Osteoblast (primary cell): ENCODE results near the gene CENPC. TPM values are rescaled to one million over a fixed set of nuclear protein-coding genes. Genes with fewer than 3 reads are reported as not detected.
"Not testable (repeated sequence)": the region's sequence is repeated elsewhere in the genome, so short reads cannot be mapped to it uniquely, and the experiment has no call there.

Source experiments
- DNase-seq: peaks from one replicate; pipeline ENCODE4 v3.0.0; 2011; ENCODE audit warnings: low spot score, mixed read lengths; ENCODE audit not compliant: insufficient read length; ENCODE audit errors: missing footprints
- H2AFZ ChIP-seq: 2 replicates; pipeline ENCODE4 v1.6.0; 2011; ENCODE audit warnings: mild to moderate bottlenecking, low read length
- H3K27ac ChIP-seq: 2 replicates; pipeline ENCODE4 v1.5.1; 2011; ENCODE audit warnings: mild to moderate bottlenecking, low read depth, low read length, moderate library complexity
- H3K27me3 ChIP-seq: 2 replicates; pipeline ENCODE4 v1.6.0; 2012; ENCODE audit warnings: mild to moderate bottlenecking, control low read depth, inconsistent platforms, low read length, moderate library complexity; ENCODE audit not compliant: insufficient read depth
- H3K36me3 ChIP-seq: 2 replicates; pipeline ENCODE4 v1.5.1; 2011; ENCODE audit warnings: mild to moderate bottlenecking, low read length, control low read depth, moderate library complexity; ENCODE audit not compliant: insufficient read depth
- H3K4me1 ChIP-seq: 2 replicates; pipeline ENCODE4 v1.5.1; 2011; ENCODE audit warnings: mild to moderate bottlenecking, low read length, control low read depth, moderate library complexity; ENCODE audit not compliant: insufficient read depth
- H3K4me2 ChIP-seq: 2 replicates; pipeline ENCODE4 v1.6.0; 2011; ENCODE audit warnings: mild to moderate bottlenecking, low read length; ENCODE audit not compliant: insufficient read depth
- H3K4me3 ChIP-seq: fragments of 200-600 bp; sonication (generic); 3 replicates; pipeline ENCODE4 v1.5.1; 2012; ENCODE audit warnings: mild to moderate bottlenecking, low read length, inconsistent platforms; ENCODE audit not compliant: insufficient read depth
- H3K79me2 ChIP-seq: 2 replicates; pipeline ENCODE4 v1.6.0; 2012; ENCODE audit warnings: mild to moderate bottlenecking, low read length, control low read depth, inconsistent platforms; ENCODE audit not compliant: insufficient read depth
- H3K9me3 ChIP-seq: 2 replicates; pipeline ENCODE4 v1.5.1; 2011; ENCODE audit warnings: low read depth, low read length, control low read depth
- H4K20me1 ChIP-seq: 2 replicates; pipeline ENCODE4 v1.6.0; 2012; ENCODE audit warnings: mild to moderate bottlenecking, low read length, control low read depth; ENCODE audit not compliant: insufficient read depth
- total RNA-seq: library from RNA; depleted of rRNA; stranded (reverse); fragments of >200 nt; gene quantifications from 2 replicates; pipeline ENCODE4 v1.2.3, GENCODE V29; 2012
- TF ChIP-seq, protein P1 (sequence below): IDR thresholded peaks from 2 replicates; pipeline ENCODE4 v1.5.1; 2011; ENCODE audit warnings: mild to moderate bottlenecking, low read depth, low read length, moderate library complexity; ENCODE audit errors: extremely low read depth

Gene CENPC
- total RNA-seq, 1 donor: 19.9 TPM

GRCh38 chr4:67448621-67449020 is 96.7 kb downstream of the CENPC start:
- no peaks in the 10 kb centered on the region for H3K79me2 ChIP-seq
- no peak overlapping the region for H3K27ac ChIP-seq
- TF ChIP-seq, protein P1, sequence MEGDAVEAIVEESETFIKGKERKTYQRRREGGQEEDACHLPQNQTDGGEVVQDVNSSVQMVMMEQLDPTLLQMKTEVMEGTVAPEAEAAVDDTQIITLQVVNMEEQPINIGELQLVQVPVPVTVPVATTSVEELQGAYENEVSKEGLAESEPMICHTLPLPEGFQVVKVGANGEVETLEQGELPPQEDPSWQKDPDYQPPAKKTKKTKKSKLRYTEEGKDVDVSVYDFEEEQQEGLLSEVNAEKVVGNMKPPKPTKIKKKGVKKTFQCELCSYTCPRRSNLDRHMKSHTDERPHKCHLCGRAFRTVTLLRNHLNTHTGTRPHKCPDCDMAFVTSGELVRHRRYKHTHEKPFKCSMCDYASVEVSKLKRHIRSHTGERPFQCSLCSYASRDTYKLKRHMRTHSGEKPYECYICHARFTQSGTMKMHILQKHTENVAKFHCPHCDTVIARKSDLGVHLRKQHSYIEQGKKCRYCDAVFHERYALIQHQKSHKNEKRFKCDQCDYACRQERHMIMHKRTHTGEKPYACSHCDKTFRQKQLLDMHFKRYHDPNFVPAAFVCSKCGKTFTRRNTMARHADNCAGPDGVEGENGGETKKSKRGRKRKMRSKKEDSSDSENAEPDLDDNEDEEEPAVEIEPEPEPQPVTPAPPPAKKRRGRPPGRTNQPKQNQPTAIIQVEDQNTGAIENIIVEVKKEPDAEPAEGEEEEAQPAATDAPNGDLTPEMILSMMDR: no peak
- no peak for DNase-seq
- no peak overlapping the region for H3K4me2 ChIP-seq
- no peaks in the 10 kb centered on the region for H3K9me3 ChIP-seq
- H3K36me3 ChIP-seq: no peaks in the 10 kb centered on the region
- H3K4me1 ChIP-seq: no peaks in the 10 kb centered on the region
- no peak overlapping the region for H3K4me3 ChIP-seq
- no peak overlapping the region for H2AFZ ChIP-seq
- H4K20me1 ChIP-seq: no peaks in the 10 kb centered on the region
- no peaks in the 10 kb centered on the region for H3K27me3 ChIP-seq

DNA sequence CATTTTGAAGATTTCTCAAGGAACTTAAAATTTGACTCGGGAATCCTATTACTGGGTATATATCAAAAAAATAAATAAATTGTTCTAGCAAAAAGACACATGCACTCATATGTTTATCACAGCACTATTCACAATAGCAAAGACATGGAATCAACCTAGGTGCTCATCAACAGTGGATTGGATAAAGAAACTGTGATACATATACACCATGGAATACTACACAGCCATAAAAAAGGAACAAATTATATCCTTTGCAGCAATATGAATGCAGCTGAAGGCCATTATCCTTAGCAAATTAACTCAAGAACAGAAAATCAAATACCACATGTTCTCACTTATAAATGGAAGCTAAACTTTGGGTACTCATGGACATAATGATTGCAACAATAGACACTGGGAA is 97.4 kb downstream of the CENPC start:
- Histone ChIP-seq H3K9me3 (no peaks in the 10 kb centered on the region), H3K4me1 (no peaks in the 10 kb centered on the region), H3K4me3 (no peak overlapping the region), H3K27me3 (no peaks in the 10 kb centered on the region), H3K36me3 (no peaks in the 10 kb centered on the region), H3K79me2 (no peaks in the 10 kb centered on the region), H4K20me1 (no peaks in the 10 kb centered on the region), H3K27ac (no peak overlapping the region), H3K4me2 (no peak overlapping the region), H2AFZ (no peak overlapping the region)
- TF ChIP-seq, protein P1: no peak
- no peak for DNase-seq

DNA sequence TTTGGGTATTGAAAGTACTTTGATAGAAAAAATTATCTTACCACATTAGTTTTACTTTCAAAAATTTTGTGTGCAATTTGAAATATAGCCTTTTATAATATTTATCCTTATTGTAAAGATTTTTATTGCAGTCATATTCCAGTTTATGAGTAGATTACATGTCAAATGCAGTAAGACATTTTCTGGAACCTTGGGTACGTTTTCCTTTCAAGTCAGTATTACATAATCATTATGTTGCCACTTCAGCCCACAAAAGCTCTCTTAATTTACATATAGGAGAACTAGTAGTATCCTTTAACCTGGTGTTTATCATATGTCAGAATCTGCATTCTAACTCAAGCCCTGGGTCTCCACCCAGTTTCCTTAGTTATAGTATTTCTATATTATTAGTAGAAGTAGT is 98.5 kb downstream of the CENPC start:
- Histone ChIP-seq H3K79me2 (no peaks in the 10 kb centered on the region), H3K4me2 (no peak overlapping the region)
- TF ChIP-seq, protein P1: no peak

GRCh38 chr4:67445881-67446280 is 99.4 kb downstream of the CENPC start:
- not testable (repeated sequence) for H3K79me2 ChIP-seq, DNase-seq, H3K36me3 ChIP-seq, H4K20me1 ChIP-seq, H3K4me2 ChIP-seq, H3K27me3 ChIP-seq, H2AFZ ChIP-seq, H3K4me1 ChIP-seq, H3K9me3 ChIP-seq, H3K4me3 ChIP-seq, H3K27ac ChIP-seq

More for the DNA sequence above, 98.5 kb downstream of the CENPC start:
- H3K27ac ChIP-seq: no peak overlapping the region
- H4K20me1 ChIP-seq: no peaks in the 10 kb centered on the region
- no peak overlapping the region for H2AFZ ChIP-seq
- DNase-seq: no peak
- H3K4me1 ChIP-seq: no peaks in the 10 kb centered on the region
- H3K27me3 ChIP-seq: no peaks in the 10 kb centered on the region
- no peak overlapping the region for H3K4me3 ChIP-seq
- H3K9me3 ChIP-seq: no peaks in the 10 kb centered on the region
- H3K36me3 ChIP-seq: no peaks in the 10 kb centered on the region
